GM21381 (cell line): ENCODE measurements around the gene CSNK2A1.
A peak's percentile ranks its signal among the peaks of the same experiment; 100 is the strongest.
"Not testable (repeated sequence)": the region's sequence is repeated elsewhere in the genome, so short reads cannot be mapped to it uniquely, and the experiment has no call there.

Source experiments
- ATAC-seq: cut with Tn5 transposase; IDR thresholded peaks from one replicate; pipeline ENCODE4 v1.9.1; 2021; ENCODE audit warnings: mild to moderate bottlenecking, moderate library complexity; ENCODE audit not compliant: unreplicated experiment

CSNK2A1 gene

DNA sequence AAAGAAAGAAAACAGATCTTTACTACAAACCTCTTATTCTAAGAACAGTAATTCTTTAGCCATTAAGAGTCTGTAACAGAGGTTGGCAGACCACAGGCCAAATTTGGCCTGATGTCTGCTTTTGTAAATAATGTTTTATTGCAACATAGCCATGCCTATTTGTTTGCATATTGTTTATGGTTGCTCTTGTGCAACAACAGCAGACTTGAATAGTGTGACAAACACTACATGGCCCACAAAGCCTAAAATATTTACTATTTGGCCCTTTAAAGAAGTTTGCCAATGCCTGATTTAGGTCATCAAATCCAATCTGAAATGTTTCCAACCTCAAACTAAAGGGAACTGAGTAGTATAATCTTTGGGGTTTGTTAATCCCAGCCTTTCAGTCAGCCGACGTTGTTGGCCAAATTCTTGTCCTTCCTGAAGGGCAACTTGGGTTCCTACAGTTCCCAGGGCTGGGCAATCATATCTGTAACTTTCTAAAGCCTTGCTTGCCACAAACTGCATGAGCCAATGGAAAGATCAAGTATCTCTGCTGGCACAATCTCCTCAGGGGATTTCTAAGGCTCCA is 47.4 kb downstream of the CSNK2A1 start:
- no peak for ATAC-seq

DNA sequence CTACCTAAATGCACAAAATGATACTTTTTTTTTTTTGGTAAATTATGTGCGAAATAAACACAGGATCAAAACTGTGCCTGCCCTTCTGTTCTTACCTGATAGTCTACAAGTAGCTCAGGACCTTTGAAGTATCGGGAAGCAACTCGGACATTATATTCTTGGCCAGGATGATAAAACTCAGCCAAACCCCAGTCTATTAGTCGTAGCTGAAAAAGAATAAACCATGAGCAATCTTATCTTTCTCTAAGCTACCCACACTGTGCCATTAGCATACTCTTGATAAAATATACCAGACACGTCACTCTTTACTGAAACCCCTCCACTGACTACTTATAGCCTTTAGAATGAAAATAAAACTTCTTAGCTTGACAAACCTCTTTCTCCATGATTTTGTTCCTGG is 51.4 kb downstream of the CSNK2A1 start:
- no peak for ATAC-seq

DNA sequence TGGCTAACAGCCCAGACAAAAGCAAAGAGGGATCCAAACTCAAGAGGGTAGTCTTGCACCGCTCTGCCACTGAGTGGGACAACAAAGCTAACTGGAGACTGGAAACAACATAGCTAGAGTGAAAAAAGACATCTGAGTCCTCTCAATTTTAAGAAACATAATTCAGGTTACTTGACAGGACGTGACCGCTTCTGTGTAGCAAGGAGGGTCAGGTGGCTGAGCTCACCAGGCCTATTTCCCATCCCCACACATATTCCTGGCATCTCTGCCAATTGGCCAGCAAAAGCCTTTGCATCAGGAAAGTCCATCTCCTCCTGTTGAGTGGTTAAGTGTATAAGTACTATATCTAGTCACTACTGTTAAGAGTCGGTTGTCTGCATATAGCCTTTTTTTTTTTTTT is 55.9 kb downstream of the CSNK2A1 start:
- ATAC-seq: no peak

DNA sequence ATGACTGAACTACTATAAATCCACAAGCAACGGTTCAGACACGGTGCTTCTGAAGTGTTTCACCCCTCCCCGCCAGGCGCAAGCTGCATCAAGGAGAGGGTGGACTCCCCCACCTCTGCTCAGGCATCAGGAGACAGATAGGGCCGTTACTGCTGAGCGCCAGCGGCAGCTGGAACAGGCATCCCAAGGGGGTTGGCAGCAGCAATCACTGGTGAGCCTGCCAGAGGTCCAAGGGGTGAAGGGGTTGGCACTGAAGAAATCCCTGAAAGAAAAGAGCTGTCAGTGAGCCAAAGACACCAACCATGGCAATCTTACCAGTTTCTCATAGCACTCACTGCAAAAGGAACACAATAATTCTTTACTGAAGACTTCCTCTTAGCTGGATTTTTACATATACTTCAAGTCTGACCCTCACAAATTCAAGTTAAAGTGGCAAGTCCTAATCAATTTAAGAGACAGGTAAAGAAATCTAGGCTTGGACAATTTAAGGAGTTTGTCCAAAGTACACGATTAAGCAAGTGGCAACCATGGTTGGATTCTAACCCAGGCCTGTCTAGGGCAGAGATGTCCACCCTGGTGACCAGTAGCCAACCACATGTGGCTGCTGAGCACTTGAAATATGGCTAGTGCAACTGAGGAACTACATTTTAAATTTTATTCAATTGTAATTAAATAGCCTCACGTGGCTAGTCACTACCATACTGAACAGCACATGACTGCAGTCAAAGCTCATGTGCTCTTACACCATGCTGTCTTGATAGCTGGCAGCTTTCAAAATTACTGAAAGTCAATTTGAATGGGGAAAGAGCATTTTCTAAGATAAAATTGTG is 59.6 kb downstream of the CSNK2A1 start:
- ATAC-seq: no peak

DNA sequence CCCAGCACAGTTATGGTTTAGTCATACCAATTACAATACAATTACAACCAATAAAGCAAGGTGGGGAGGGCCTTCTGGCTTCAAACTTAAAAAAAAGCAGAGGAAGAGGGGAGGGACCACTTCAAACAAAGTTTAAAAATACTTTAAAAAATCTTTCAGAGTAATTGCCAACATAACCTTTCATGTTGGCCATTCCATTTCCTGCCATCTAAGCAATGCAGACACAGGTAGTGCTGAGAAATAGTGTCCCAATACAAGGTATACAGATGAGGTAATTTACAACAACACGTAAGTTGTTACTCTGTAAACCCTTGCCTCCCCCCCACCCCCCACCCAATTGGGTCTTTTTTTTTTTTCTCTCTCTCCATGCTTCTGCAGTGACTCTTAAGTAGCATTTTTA is 62.4 kb downstream of the CSNK2A1 start:
- no peak for ATAC-seq

DNA sequence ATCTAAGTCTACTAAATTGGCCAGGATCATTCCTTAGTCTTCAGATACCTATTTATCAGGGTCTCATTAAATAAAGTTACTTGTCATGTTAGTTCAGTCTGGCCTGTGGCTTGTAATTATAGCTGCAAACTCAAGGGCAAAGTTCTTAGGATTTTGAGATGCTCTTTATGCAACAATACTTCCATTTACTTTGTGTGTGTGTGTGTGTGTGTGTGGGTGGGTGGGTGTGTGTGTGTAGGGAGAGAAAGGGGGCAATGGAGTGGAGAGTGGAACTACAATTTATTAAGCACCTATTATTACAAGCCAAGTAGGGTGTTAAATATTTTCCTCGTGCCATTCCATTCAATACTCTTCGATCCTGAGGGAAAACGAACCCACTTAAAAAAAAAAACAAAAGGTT is 63.5 kb downstream of the CSNK2A1 start:
- no peak for ATAC-seq

DNA sequence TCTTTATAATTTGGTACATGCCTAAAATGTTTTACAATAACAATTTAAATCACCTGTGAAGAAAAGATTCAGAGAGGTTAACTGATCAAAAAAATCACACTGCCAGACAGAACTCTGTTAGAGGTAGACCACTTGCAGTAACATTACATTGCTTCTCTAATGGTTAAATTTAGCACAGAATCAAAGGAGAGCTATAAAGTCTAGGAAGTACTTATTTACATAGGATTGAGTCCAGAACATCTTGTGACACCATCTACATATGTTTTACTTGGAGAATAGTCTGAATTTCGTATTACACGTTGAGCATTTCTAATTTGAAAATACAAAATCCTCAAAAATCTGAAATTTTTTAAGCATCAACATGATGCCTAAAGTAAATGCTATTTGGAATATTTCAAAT is 64.1 kb downstream of the CSNK2A1 start:
- ATAC-seq: no peak

DNA sequence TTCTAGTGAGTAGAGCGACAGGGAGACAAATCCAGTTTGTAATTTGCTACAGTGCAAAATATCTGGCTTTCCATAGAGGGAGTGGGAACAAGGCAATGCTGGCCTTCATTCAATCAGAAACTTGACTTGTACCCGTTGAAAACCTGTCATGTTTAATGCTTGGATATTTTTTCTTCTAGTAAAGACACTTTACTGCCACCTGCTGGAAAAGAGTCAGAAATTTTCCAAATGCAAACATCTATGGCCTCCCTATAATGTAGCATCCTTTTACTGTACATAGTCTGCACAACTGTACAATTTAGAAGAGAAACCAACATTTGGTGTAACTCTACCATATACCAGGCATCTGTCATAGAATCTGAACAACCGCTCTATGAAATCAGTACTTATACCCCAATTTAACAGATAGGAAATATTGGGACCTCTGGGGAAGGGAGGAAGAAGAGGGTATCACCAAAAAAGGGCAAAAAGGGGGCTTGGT is 64.6 kb downstream of the CSNK2A1 start:
- ATAC-seq: no peak

DNA sequence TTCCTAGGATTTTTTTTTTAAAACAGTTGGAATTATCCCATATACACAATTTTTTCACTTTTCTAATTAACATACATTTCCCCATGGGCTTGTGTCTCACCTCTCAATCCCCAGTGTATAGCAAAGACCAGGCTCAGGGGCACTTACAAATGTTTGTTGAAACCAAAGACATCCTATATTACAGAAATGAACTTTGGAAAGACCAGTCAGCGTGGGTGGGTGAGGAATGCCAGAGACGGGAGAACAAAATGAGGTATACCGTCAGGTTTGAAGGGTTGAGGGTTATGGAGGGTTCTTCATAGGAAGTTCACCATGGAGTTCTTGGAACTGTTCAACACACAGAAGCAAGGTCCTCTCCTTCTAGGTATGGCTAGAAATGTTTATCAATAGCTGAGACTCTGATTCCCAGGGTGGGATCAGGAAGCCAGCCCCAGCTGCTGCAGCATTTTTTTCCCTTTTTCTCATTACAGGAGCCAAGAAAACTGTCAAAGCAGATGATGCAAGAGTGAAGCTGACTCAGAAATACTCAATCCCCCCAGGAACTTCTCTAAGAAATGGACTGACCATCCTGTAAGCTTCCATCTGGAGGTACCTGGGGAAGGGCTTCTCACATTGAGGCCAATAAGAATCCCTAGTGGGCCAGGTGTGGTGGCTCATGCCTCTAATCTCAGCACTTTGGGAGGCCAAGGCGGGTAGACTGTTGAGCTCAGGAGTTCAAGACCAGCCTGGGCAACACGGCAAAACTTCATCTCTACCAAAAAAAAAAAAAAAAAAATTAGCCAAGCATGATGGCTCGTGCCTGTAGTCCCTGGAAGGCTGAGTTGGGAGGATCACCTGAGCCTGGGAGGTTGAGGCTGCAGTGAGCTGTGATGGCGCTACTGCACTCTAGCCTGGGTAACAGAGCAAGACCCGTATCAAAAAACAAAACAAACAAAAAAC is 65.3 kb downstream of the CSNK2A1 start:
- ATAC-seq: no peak

DNA sequence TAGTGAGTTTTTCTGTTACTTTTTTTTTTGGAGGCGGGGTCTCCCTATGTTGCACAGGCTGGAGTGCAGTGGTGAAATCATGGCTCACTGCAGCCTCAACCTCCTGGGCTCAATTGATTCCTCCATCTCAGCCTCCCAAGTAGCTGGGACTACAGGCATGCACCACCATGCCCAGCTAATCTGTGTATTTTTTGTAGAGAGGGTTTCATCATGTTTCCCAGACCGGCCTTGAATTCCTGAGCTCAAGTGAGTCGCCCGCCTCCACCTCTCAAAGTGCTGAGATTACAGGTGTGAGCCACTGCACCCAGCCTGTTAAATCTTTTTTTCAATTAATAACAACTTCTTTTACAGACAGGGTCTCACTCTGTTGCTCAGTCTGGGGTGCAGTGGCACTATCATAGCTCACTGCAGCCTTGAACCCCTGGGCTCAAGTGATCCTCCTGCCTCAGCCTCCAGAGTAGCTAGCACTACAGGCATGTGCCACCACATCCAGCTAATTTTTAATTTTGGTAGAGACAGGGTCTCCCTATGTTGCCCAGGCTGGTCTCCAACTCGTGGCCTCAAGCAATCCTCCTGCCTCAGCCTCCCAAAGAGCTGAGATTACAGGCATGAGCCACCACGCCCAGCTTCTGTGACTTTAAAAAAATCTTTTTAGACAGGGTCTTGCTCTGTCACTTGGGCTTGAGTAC is 66.9 kb downstream of the CSNK2A1 start:
- not testable (repeated sequence) for ATAC-seq

DNA sequence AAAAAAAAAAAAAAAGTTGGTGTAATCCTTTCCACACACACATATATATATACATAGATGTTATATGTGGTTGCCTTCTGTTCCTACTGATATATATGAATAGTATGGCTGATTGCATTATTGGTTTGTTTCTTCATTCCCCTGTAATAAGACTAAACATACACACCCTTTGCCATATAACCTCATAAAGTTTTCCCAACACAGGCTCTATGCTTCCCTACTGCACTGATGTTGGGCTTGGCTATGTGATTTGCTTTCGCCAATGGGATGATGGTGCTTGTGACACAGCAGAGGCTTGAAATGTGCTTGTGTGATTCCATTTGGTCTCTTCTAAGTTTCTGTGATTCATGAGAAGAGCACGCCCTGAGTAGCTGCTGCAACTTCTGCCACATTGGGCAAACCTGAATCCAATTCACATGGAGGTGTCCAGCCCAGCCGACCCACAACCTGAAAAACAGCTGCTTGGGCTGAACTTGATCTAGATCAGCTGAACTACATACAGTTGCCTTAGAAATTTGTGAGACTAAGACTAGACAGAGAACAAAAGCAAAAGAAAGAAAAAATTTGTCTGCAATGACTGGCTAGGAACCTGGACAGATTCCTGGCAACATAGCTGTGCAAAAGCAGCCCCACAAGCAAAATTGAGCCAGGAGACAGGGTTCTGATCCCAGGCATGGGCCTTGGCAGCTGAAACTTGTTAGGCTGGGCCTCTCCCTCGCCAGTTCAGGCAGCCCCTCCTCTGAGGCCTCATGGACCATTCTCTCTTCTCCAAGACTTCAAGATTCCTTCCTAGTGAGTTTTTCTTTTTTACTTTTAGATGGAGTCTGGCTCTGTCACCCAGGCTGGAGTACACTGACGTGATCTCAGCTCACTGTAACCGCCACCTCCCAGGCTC is 67.9 kb downstream of the CSNK2A1 start:
- ATAC-seq: no peak

DNA sequence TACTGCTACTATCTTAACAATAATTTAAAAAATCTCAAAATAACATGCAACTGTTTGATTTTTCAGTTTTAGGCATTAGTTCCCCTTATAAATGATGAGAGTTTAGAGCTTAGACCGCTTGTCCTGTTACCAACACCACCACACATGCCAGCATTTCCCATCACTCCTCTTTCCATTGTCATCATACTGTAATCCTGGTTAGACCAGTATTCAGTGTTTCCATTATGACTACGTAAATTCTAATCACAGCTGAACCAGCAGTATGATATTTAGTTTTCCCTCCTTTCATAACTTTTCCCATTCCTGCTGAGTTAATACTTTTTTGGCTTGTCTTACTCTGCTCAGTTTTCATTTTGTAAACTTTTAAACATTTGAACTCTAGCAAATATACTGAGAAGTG is 69.0 kb downstream of the CSNK2A1 start:
- no peak for ATAC-seq

DNA sequence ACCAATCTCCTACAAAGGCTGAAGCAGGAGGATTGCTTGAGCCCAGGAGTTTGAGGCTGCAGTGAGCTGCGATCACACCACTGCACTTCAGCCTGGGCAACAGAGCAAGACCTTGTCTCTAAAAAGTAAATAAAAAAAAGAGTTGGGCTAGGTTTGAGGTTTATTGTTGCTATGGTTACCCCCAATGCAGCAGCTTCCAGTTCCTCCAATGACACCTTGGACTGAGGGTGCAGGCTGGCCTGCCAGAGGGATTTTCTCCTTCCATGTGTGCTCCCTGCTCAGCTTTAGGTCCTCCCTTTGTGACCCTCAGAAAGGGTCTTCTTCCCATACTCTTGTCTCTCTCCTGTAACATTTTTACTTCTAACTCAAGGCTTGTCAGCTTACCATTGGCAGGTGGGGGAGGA is 70.7 kb downstream of the CSNK2A1 start:
- ATAC-seq: no peak

DNA sequence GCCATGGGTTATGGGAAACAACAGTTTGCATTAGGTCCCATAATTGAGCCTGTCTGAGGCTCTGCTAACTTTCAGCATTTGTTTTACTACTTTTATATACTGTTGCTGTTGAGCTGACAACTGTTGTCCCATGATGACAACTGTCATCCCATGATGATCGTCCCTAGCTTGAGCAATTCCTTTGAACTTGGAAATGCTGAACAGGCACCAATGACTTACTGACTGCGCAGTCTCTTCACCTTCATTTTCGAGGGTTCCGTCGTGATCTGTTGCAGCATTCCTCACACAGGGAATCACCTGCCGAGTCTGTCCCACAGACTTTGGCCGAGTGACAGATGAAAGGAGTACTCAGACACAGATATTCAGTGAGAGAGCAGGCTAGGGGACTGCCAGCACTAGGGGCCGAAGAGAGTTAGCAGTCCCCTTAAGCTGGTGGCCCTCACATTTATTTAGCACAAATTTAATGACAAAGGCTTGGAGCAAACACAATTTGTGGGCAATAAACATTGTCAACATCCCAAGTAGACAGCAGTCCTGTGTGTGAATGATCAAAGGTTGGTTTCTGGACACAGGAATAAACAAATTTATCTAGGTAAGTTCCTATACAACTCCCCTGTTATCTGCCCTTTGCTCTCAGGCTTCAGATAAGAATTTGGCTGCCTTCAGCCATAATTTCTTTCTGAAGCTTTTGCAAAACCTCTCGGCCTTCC is 71.3 kb downstream of the CSNK2A1 start:
- no peak for ATAC-seq

DNA sequence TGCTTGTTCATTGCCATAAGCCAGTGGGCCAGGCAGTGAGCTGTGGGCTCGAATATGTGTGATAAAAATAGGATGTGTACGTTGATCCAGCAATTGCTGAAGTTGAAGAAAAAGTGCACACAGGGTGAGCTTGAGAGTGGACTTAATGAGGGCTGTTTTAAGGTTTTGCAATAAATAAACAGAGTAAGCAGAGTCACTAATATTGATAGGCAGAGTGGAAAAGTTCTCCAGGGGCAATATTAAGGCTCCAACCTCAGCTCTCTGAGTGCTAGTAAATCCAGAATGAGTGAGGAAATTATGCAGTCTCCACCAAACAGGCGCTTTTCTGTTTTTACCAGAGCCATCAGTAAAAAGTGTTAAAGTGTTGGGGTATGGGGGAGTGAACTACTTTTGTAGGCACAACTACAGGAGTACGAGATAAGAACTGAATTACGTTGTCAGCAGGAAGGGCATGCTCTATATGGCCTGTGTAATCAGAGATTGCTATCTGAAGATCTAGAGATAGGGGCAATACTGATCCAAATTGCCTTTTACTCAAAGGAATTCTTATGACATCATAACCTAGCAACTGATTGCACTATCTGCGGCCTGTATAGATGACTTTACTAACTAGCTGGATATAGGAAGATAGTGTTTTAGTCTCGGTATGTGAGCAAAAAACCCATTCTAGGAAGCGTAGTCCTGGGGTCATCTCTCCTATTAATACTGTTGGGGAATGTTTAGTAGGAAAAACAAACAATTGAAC is 73.7 kb downstream of the CSNK2A1 start:
- ATAC-seq: no peak

DNA sequence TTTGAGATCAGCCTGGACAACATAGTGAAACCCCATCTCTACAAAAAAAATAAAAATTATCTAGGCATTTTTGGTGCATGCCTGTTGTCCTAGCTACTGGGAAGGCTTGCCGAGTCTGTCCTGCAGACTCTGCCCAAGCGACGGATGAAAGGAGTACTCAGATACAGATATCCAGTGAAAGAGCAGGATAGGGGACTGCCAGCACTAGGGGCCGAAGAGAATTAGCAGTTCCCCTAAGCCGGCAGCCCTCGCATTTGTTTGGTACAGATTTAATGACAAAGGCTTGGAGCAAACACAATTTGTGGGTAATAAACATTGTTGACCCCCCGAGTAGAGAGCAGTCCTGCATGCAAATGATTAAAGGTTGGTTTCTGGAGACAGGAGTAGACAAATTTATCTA is 75.8 kb downstream of the CSNK2A1 start:
- no peak for ATAC-seq

DNA sequence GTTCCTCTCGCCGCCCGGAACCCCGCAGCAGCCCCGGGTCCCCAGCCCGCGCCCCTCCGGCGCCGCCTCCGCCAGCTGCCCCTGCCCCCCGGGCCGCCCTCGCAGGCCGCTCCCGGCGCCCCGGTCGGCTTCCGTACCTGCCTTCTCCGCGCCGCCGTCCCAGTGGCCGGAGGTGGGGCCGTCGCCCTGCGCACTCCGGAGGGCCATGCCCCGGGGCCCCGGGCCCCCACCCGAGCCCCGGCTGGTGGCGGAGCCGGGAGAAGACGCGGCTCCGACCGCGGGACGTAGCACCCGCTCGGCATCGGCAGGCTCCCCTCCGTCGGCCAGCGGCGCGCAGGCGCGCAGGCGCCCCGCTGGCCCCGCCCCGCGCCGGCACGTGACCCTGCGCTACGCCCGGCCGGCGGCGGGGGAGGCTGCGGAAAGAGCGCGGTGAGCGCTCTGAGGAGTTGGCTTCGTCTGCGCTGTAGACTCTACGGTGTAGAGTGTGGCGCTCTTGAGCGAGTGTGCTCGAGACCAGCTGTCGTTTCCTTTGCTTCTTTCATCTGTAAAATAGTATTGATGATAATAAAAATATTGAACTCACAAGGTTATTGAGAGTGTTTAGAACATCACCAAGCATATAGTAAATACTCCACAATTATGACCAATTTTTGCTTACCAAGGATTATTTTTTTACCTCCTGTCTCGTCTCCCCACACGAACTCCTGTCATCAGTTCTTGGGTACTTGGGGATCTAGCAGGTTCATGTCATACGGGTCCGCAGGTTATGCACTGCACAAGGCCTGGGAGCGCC is 81.2 kb downstream of the CSNK2A1 start, which contains the start of gene TBC1D20:
Gene TBC1D20, minus strand, starts transcription at position 335 of the 793 bp plus-strand sequence. Its CDS starts 128 bp downstream, at position 207.
- peak; percentile 94 for ATAC-seq
